ENCODE measurements around the gene NMT1. TPM values are rescaled to one million over a fixed set of nuclear protein-coding genes. Genes with fewer than 3 reads are reported as not detected.

NMT1 gene
- total and polyA plus RNA-seq, 2 of the 13 experiments (the other 11 are each of a cell fraction or from before 2014, with no cell fraction given), result 75.7 to 142 TPM

Small RNA genes lying within 50 kb of the gene (microRNA-seq; reads per million reads assigned to microRNA genes)
- gene MIR6784, result 0.51 reads per million

Small RNA genes lying within 50 kb of the gene (small RNA-seq; reads per million reads assigned to genes)
- gene MIR6784 (ENCODE audit: insufficient read depth in 2 of 3, insufficient read length in 3 of 3, low read depth in 2 of 3, low replicate concordance in 1 of 3) (0 reads per million in 3 experiments), gene RF00019 (ENCODE audit: insufficient read depth in 2 of 3, insufficient read length in 3 of 3, low read depth in 2 of 3, low replicate concordance in 1 of 3) (0 reads per million in 3 experiments)

Other genes starting within 250 kb of the NMT1 start
- 1.7 and 2.0 TPM in 2 replicates for gene GJC1, start 231.0 kb upstream of the NMT1 start, total RNA-seq (2016; rRNA removed; fragmentation: Illumina TruSeq; extraction: Trizol)
- 1.2 and 1.7 TPM in 2 replicates for gene GJC1, start 231.0 kb upstream of the NMT1 start, polyA plus RNA-seq (2011; rRNA removed)
- gene HIGD1B, start 213.4 kb upstream of the NMT1 start, total RNA-seq (2016; rRNA removed; fragmentation: Illumina TruSeq; extraction: Trizol), result not detected in 2 replicates
- not detected in 2 replicates for gene HIGD1B, start 213.4 kb upstream of the NMT1 start, polyA plus RNA-seq (2011; rRNA removed)
- gene EFTUD2, start 161.9 kb upstream of the NMT1 start, total RNA-seq (2016; rRNA removed; fragmentation: Illumina TruSeq; extraction: Trizol), result 137 and 310 TPM in 2 replicates
- gene EFTUD2, start 161.9 kb upstream of the NMT1 start, polyA plus RNA-seq (2011; rRNA removed), result 107 and 111 TPM in 2 replicates
- gene GFAP, start 145.8 kb upstream of the NMT1 start, total RNA-seq (2016; rRNA removed; fragmentation: Illumina TruSeq; extraction: Trizol), result 0.11 and 0.35 TPM in 2 replicates
- 0.16 and 0.29 TPM in 2 replicates for gene GFAP, start 145.8 kb upstream of the NMT1 start, polyA plus RNA-seq (2011; rRNA removed)
- 14.5 and 15.3 TPM in 2 replicates for gene KIF18B, start 113.5 kb upstream of the NMT1 start, total RNA-seq (2016; rRNA removed; fragmentation: Illumina TruSeq; extraction: Trizol)
- 13.2 and 15.2 TPM in 2 replicates for gene KIF18B, start 113.5 kb upstream of the NMT1 start, polyA plus RNA-seq (2011; rRNA removed)
- gene C1QL1, start 93.0 kb upstream of the NMT1 start, total RNA-seq (2016; rRNA removed; fragmentation: Illumina TruSeq; extraction: Trizol), result 0.11 TPM in 1 of 2 replicates, not detected in the other
- 0.07 and 0.11 TPM in 2 replicates for gene C1QL1, start 93.0 kb upstream of the NMT1 start, polyA plus RNA-seq (2011; rRNA removed)
- 29.2 and 31.1 TPM in 2 replicates for gene DCAKD, start 9.7 kb upstream of the NMT1 start, total RNA-seq (2016; rRNA removed; fragmentation: Illumina TruSeq; extraction: Trizol)
- 25.9 and 30.2 TPM in 2 replicates for gene DCAKD, start 9.7 kb upstream of the NMT1 start, polyA plus RNA-seq (2011; rRNA removed)
- 5.5 and 11.3 TPM in 2 replicates for gene PLCD3, start 71.2 kb downstream of the NMT1 start, total RNA-seq (2016; rRNA removed; fragmentation: Illumina TruSeq; extraction: Trizol)
- gene PLCD3, start 71.2 kb downstream of the NMT1 start, polyA plus RNA-seq (2011; rRNA removed), result 39.1 and 46.1 TPM in 2 replicates
- gene ACBD4, start 74.4 kb downstream of the NMT1 start, total RNA-seq (2016; rRNA removed; fragmentation: Illumina TruSeq; extraction: Trizol), result 8.8 and 16.1 TPM in 2 replicates
- 26.9 and 34.1 TPM in 2 replicates for gene ACBD4, start 74.4 kb downstream of the NMT1 start, polyA plus RNA-seq (2011; rRNA removed)
- gene HEXIM1, start 87.2 kb downstream of the NMT1 start, total RNA-seq (2016; rRNA removed; fragmentation: Illumina TruSeq; extraction: Trizol), result 10.5 and 14.8 TPM in 2 replicates
- gene HEXIM1, start 87.2 kb downstream of the NMT1 start, polyA plus RNA-seq (2011; rRNA removed), result 16.3 and 16.6 TPM in 2 replicates
- 27.1 and 30.8 TPM in 2 replicates for gene HEXIM2, start 100.6 kb downstream of the NMT1 start, total RNA-seq (2016; rRNA removed; fragmentation: Illumina TruSeq; extraction: Trizol)
- 31.8 and 32.4 TPM in 2 replicates for gene HEXIM2, start 100.6 kb downstream of the NMT1 start, polyA plus RNA-seq (2011; rRNA removed)
- 0.39 and 0.53 TPM in 2 replicates for gene FMNL1, start 160.6 kb downstream of the NMT1 start, total RNA-seq (2016; rRNA removed; fragmentation: Illumina TruSeq; extraction: Trizol)
- gene FMNL1, start 160.6 kb downstream of the NMT1 start, polyA plus RNA-seq (2011; rRNA removed), result 0.70 and 1.1 TPM in 2 replicates
- not detected in 2 replicates for gene SPATA32, start 200.8 kb downstream of the NMT1 start, total RNA-seq (2016; rRNA removed; fragmentation: Illumina TruSeq; extraction: Trizol)
- gene SPATA32, start 200.8 kb downstream of the NMT1 start, polyA plus RNA-seq (2011; rRNA removed), result not detected in 2 replicates

Measured in HepG2 (cell line).